GM12878 (cell line): ENCODE results near the gene TASL. TPM values are rescaled to one million over a fixed set of nuclear protein-coding genes. Genes with fewer than 3 reads are reported as not detected.

Experiments used
- ATAC-seq: fragments of 200-7000 bp; cut with Tn5 transposase; 3 replicates; pipeline ENCODE4 v1.9.1; 2020; ENCODE audit warnings: mild to moderate bottlenecking, moderate library complexity
- BruUV-seq: library from RNA; stranded (reverse); fragments of 400-500 nt; replicated peaks from 2 replicates; lab custom pipeline; 2021; lab: Mats Ljungman, UMichigan
- CTCF ChIA-PET: fragments of 300-600 bp; sonication (Branson Sonifier 250); formaldehyde crosslinking; extraction: SDS; loops from one replicate; lab custom pipeline; 2021; ENCODE audit warnings: inconsistent platforms; lab: Yijun Ruan, JAX
- POLR2A ChIA-PET: fragments of 350-600 bp; formaldehyde crosslinking; extraction: SDS; loops from one replicate; lab custom pipeline; 2021; ENCODE audit warnings: inconsistent platforms; lab: Charles Lee
- RAD21 ChIA-PET: fragments of 300-600 bp; sonication (Branson Sonifier 250); formaldehyde crosslinking; loops from one replicate; lab custom pipeline; 2023; ENCODE audit warnings: antibody characterized with exemption; ENCODE audit not compliant: unreplicated experiment; lab: Charles Lee
- SMC1A ChIA-PET: fragments of 300-600 bp; sonication (Branson Sonifier 250); formaldehyde crosslinking; loops from one replicate; lab custom pipeline; 2023; ENCODE audit not compliant: unreplicated experiment, uncharacterized antibody; lab: Charles Lee
- DNase-seq: peaks from one replicate; pipeline ENCODE4 v3.0.0-alpha.2; 2011; ENCODE audit warnings: low read depth, low spot score
- FAIRE-seq: peaks from 3 replicates; lab custom pipeline; 2011; peaks lifted over from hg19 to GRCh38; lab: Jason Lieb, UNC
- H2AFZ ChIP-seq: 2 replicates; pipeline ENCODE4 v1.6.0; 2011; ENCODE audit warnings: low read depth, low read length, control low read depth; ENCODE audit not compliant: control insufficient read depth
- H3K27ac ChIP-seq: 2 replicates; pipeline ENCODE4 v1.5.1; 2011; ENCODE audit warnings: control low read depth; ENCODE audit not compliant: control insufficient read depth, insufficient read depth
- H3K27me3 ChIP-seq, 2 experiments: replicated peaks in 1 of 2; 2 replicates each; pipeline versions ENCODE4 v1.6.0 to v1.6.1; 2011; ENCODE audit warnings: low read length in 1 of 2; ENCODE audit not compliant: control insufficient read depth in 2 of 2, insufficient read depth in 2 of 2
- H3K36me3 ChIP-seq, 2 experiments: 2 replicates each; pipeline ENCODE4 v1.5.1; 2011; ENCODE audit warnings: low read length in 1 of 2; ENCODE audit not compliant: control insufficient read depth in 2 of 2, insufficient read depth in 2 of 2
- H3K4me1 ChIP-seq: 2 replicates; pipeline ENCODE4 v1.6.1; 2011; ENCODE audit warnings: mild to moderate bottlenecking, low read length, moderate library complexity, mixed read lengths; ENCODE audit not compliant: control insufficient read depth, insufficient read depth
- H3K4me2 ChIP-seq: 2 replicates; pipeline ENCODE4 v1.6.0; 2011; ENCODE audit warnings: control low read depth; ENCODE audit not compliant: control insufficient read depth, insufficient read depth
- H3K4me3 ChIP-seq: fragments of 200-600 bp; sonication (generic); 2 replicates; pipeline ENCODE4 v1.5.1; 2016
- H3K79me2 ChIP-seq: 2 replicates; pipeline ENCODE4 v1.6.0; 2011; ENCODE audit warnings: low read length; ENCODE audit not compliant: control insufficient read depth, insufficient read depth
- H3K9ac ChIP-seq: 2 replicates; pipeline ENCODE4 v1.8.0; 2011; ENCODE audit warnings: low read length, control low read depth, mixed read lengths; ENCODE audit not compliant: control insufficient read depth, insufficient read depth
- H3K9me3 ChIP-seq: replicated peaks from 3 replicates; pipeline ENCODE4 v1.5.1; 2011; ENCODE audit warnings: mild to moderate bottlenecking, low read length; ENCODE audit not compliant: control insufficient read depth, insufficient read depth
- H4K20me1 ChIP-seq: 2 replicates; pipeline ENCODE4 v1.6.0; 2011; ENCODE audit not compliant: control insufficient read depth, insufficient read depth
- BHLHE40 ChIP-seq, 2 experiments: fragments of 450-650 bp in 1 of 2; IDR thresholded peaks; 2 replicates each; pipeline ENCODE4 v1.6.1; 2011 to 2017; ENCODE audit warnings: low read depth in 2 of 2, borderline replicate concordance in 1 of 2, improper control_type of control experiment in 1 of 2, low read length in 1 of 2, mild to moderate bottlenecking in 1 of 2
- CBFB ChIP-seq: IDR thresholded peaks from 2 replicates; pipeline ENCODE4 v1.6.1; 2016; ENCODE audit warnings: antibody characterized with exemption, low read depth
- EZH2 ChIP-seq: IDR thresholded peaks from 2 replicates; pipeline ENCODE4 v1.6.1; 2012; ENCODE audit warnings: low read depth, mild to moderate bottlenecking, control low read depth, inconsistent platforms, low read length, borderline replicate concordance; ENCODE audit not compliant: control insufficient read depth
- FOXK2 ChIP-seq: fragments of 450-650 bp; IDR thresholded peaks from 2 replicates; pipeline ENCODE4 v1.6.1; 2017; ENCODE audit warnings: mild to moderate bottlenecking, moderate library complexity
- LARP7 ChIP-seq: fragments of 450-650 bp; IDR thresholded peaks from 2 replicates; pipeline ENCODE4 v1.6.1; 2017; ENCODE audit warnings: mild to moderate bottlenecking
- NFYA ChIP-seq: IDR thresholded peaks from 2 replicates; pipeline ENCODE4 v1.6.1; 2011; ENCODE audit warnings: low read depth, mild to moderate bottlenecking, low read length, improper control_type of control experiment, borderline replicate concordance
- NR2C2 ChIP-seq: IDR thresholded peaks from 2 replicates; pipeline ENCODE4 v1.6.1; 2011; ENCODE audit warnings: borderline replicate concordance, low read depth; ENCODE audit not compliant: control insufficient read depth, insufficient read length
- POU2F2 ChIP-seq: IDR thresholded peaks from 3 replicates; pipeline ENCODE4 v1.6.1; 2011; ENCODE audit warnings: low read depth, mild to moderate bottlenecking, low read length, borderline replicate concordance
- ZNF274 ChIP-seq: IDR thresholded peaks from one replicate; pipeline ENCODE4 v1.8.0; 2011; ENCODE audit not compliant: insufficient read length, insufficient read depth
- ZZZ3 ChIP-seq: IDR thresholded peaks from 2 replicates; pipeline ENCODE4 v1.6.1; 2011; ENCODE audit warnings: low read depth; ENCODE audit not compliant: control insufficient read depth, insufficient read length
- WGBS: methylation state at CpG from one replicate; pipeline ENCODE4 v1.1.6; 2016; ENCODE audit warnings: low lambda C conversion rate; ENCODE audit not compliant: insufficient replicate concordance, insufficient coverage; ENCODE audit errors: missing lambda C conversion rate; 5-methylcytosine and 5-hydroxymethylcytosine counted together
- in situ Hi-C: fragments of 300-500 bp; cut with MboI; formaldehyde crosslinking; loops from 9 replicates; pipeline ENCODE4 v1.14.3; 2018; ENCODE audit warnings: mixed read lengths
- intact Hi-C: fragments of 100-400 bp; cut with micrococcal nuclease; formaldehyde crosslinking; loops from one replicate; pipeline ENCODE4 v1.14.2; 2022; ENCODE audit not compliant: unreplicated experiment
- polyA plus RNA-seq, 11 experiments: library from polyadenylated mRNA; depleted of rRNA in 4 of 11; unstranded in 6 of 11; stranded (reverse) in 5 of 11; fragments of >200 nt; fragmentation: Nextera tagmentation in 4 of 11; fragmentation: Illumina TruSeq in 1 of 11; extraction: Ambion mirVana in 4 of 11; extraction: Trizol in 1 of 11; gene quantifications; 1 replicate in 1 of 11; 2 replicates in 10 of 11; pipeline versions ENCODE4 v1.2.1 to v1.2.3, GENCODE V29; 2011 to 2016; ENCODE audit warnings: inconsistent platforms in 2 of 11, missing spikeins in 2 of 11, low read depth in 1 of 11
- total RNA-seq, 4 experiments: library from RNA; depleted of rRNA in 3 of 4; stranded (reverse); fragments of >200 nt in 3 of 4; fragmentation: Illumina TruSeq in 1 of 4; extraction: Trizol in 1 of 4; gene quantifications; 2 replicates each; pipeline versions ENCODE4 v1.2.1 to v1.2.3, GENCODE V29; 2013 to 2021

TASL gene
- total and polyA plus RNA-seq, 10 of the 15 experiments (the other 5 are each of a cell fraction or from before 2014, with no cell fraction given), result 12.4 to 107 (median 18.3) TPM

DNA sequence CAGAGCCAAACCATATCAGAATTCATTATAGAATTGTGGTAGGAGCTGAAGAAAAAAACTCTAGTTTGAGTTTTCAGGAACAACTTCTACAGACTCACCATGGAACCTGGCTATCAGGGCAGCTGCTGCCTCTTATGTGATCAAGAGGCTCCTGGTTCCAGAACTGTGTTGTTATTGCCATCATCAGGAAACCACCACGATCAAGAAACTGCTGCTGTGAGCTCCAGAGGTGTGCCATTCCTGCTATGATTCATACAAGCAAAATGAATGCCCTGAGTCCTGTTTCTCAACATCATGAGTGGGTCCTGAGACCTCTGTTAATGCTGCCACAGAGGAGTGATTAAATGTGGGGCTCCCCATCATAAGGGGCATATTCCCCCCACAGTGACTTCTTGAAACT lies 43.7 kb downstream of the TASL start (continued):
- no peak for TF ChIP-seq EZH2
- no peak for TF ChIP-seq POU2F2
- no peak for TF ChIP-seq ZNF274
- no peak for TF ChIP-seq CBFB
- TF ChIP-seq BHLHE40 (IDR thresholded peaks at IDR 0.05; ENCODE audit: borderline replicate concordance in 1 of 2, low read depth in 2 of 2, low read length in 1 of 2), result no peak
- TF ChIP-seq FOXK2, result no peak
- TF ChIP-seq LARP7, result no peak

GRCh38 chrX:30533266-30533665 lies 44.3 kb downstream of the TASL start:
- in situ Hi-C loops, result no loop called here
- SMC1A ChIA-PET, result no interaction called here
- H3K36me3 ChIP-seq, result no peaks in the 10 kb centered on the region
- FAIRE-seq (no peak), DNase-seq (no peak), ATAC-seq (no peak)
- no peak overlapping the region for H2AFZ ChIP-seq
- CTCF ChIA-PET, result no interaction called here
- RAD21 ChIA-PET, result no interaction called here
- H3K4me3 ChIP-seq, result no peak overlapping the region
- no TSS peak for BruUV-seq
- H3K9me3 ChIP-seq, result no peaks in the 10 kb centered on the region; the same call in 2 of the 3 replicates
- no peak for TF ChIP-seq NFYA
- TF ChIP-seq NR2C2, result no peak
- no peak for TF ChIP-seq ZZZ3
- no peaks in the 10 kb centered on the region for H3K4me1 ChIP-seq
- H3K27me3 ChIP-seq, result no peaks in the 10 kb centered on the region
- H3K9ac ChIP-seq, result no peak overlapping the region
- POLR2A ChIA-PET, result no interaction called here
- H3K4me2 ChIP-seq, result no peak overlapping the region
- no peaks in the 10 kb centered on the region for H4K20me1 ChIP-seq
- no peaks in the 10 kb centered on the region for H3K79me2 ChIP-seq
- intact Hi-C loops, result no loop called here
- H3K27ac ChIP-seq, result no peak overlapping the region
- 39% methylated on average over 2 of the region's 2 CpGs for WGBS
